Endothelial cell of umbilical vein (primary cell): ENCODE data around the gene ZNF529. TPM values are rescaled to one million over a fixed set of nuclear protein-coding genes. Genes with fewer than 3 reads are reported as not detected.

Experiments used
- BruUV-seq: library from RNA; stranded (reverse); fragments of 400-500 nt; replicated peaks from 2 replicates; lab custom pipeline; 2021; lab: Mats Ljungman, UMichigan
- CTCF ChIA-PET: fragments of 300-600, 350-600 bp; sonication (Branson Sonifier 250); formaldehyde crosslinking; loops from one replicate; lab custom pipeline; 2021; ENCODE audit warnings: antibody characterized with exemption, inconsistent platforms; lab: Charles Lee
- POLR2A ChIA-PET: fragments of 300-600, 350-600 bp; sonication (Branson Sonifier 250); formaldehyde crosslinking; loops from one replicate; lab custom pipeline; 2021; ENCODE audit warnings: antibody characterized with exemption, inconsistent platforms; lab: Charles Lee
- DNase-seq: peaks from one replicate; pipeline ENCODE4 v3.0.0-alpha.2; 2011; ENCODE audit warnings: low read depth, low spot score
- FAIRE-seq: peaks from 2 replicates; lab custom pipeline; 2011; peaks lifted over from hg19 to GRCh38; lab: Jason Lieb, UNC
- H2AFZ ChIP-seq: 2 replicates; pipeline ENCODE4 v1.6.0; 2012; ENCODE audit warnings: low read depth, low read length, control low read depth, inconsistent platforms
- H3K27ac ChIP-seq: 2 replicates; pipeline ENCODE4 v1.5.1; 2011; ENCODE audit warnings: low read depth, mild to moderate bottlenecking, control low read depth, low read length, moderate library complexity; ENCODE audit not compliant: insufficient read depth
- H3K27me3 ChIP-seq, 2 experiments: 2 replicates each; pipeline versions ENCODE4 v1.6.0 to v1.6.1; 2011; ENCODE audit warnings: low read length in 2 of 2, mixed read lengths in 1 of 2; ENCODE audit not compliant: control insufficient read depth in 2 of 2, insufficient read depth in 2 of 2
- H3K36me3 ChIP-seq, 2 experiments: 2 replicates in 1 of 2; 3 replicates in 1 of 2; pipeline ENCODE4 v1.5.1; 2011; ENCODE audit warnings: low read length in 2 of 2, mild to moderate bottlenecking in 1 of 2, moderate library complexity in 1 of 2; ENCODE audit not compliant: control insufficient read depth in 2 of 2, insufficient read depth in 2 of 2; ENCODE audit errors: extremely low read depth in 1 of 2
- H3K4me1 ChIP-seq: 3 replicates; pipeline ENCODE4 v1.5.1; 2011; ENCODE audit warnings: mild to moderate bottlenecking, low read length; ENCODE audit not compliant: control insufficient read depth, insufficient read depth; ENCODE audit errors: extremely low read depth
- H3K4me2 ChIP-seq: 2 replicates; pipeline ENCODE4 v1.6.1; 2011; ENCODE audit warnings: low read length, control low read depth, mixed read lengths; ENCODE audit not compliant: insufficient read depth
- H3K4me3 ChIP-seq, 3 experiments: fragments of 200-600 bp in 1 of 3; sonication (generic), shearing (Covaris generic) in 1 of 3; replicated peaks in 1 of 3; 2 replicates each; pipeline ENCODE4 v1.5.1; 2011 to 2016; ENCODE audit warnings: control low read depth in 3 of 3, low read length in 3 of 3, mild to moderate bottlenecking in 2 of 3, inconsistent platforms in 1 of 3, low read depth in 1 of 3, moderate library complexity in 1 of 3; ENCODE audit not compliant: insufficient read depth in 1 of 3
- H3K79me2 ChIP-seq: 2 replicates; pipeline ENCODE4 v1.6.0; 2012; ENCODE audit warnings: low read length, inconsistent platforms; ENCODE audit not compliant: control insufficient read depth, insufficient read depth
- H3K9ac ChIP-seq: replicated peaks from 2 replicates; pipeline ENCODE3; 2011; ENCODE audit warnings: low read length, control low read depth; ENCODE audit not compliant: insufficient read depth; ENCODE audit errors: extremely low read depth
- H3K9me1 ChIP-seq: replicated peaks from 3 replicates; pipeline ENCODE4 v1.6.0; 2011; ENCODE audit warnings: mild to moderate bottlenecking, low read length; ENCODE audit not compliant: control insufficient read depth, insufficient read depth; ENCODE audit errors: extremely low read depth
- H3K9me3 ChIP-seq: replicated peaks from 2 replicates; pipeline ENCODE4 v1.5.1; 2012; ENCODE audit warnings: low read length, inconsistent platforms; ENCODE audit not compliant: control insufficient read depth, insufficient read depth
- H4K20me1 ChIP-seq: replicated peaks from 2 replicates; pipeline ENCODE3; 2011; ENCODE audit warnings: mild to moderate bottlenecking, low read length; ENCODE audit not compliant: control insufficient read depth, insufficient read depth; ENCODE audit errors: extremely low read depth
- CTCF ChIP-seq, 2 donors: IDR thresholded peaks; 1 replicate in 1 of 2; 2 replicates in 1 of 2; pipeline ENCODE4 v1.5.1; 2011; ENCODE audit warnings: low read length in 2 of 2, mild to moderate bottlenecking in 2 of 2, moderate library complexity in 2 of 2, control low read depth in 1 of 2, inconsistent platforms in 1 of 2, low read depth in 1 of 2; ENCODE audit not compliant: insufficient read depth in 1 of 2; ENCODE audit errors: extremely low read depth in 1 of 2
- EZH2 ChIP-seq: IDR thresholded peaks from 2 replicates; pipeline ENCODE4 v1.6.1; 2012; ENCODE audit warnings: borderline replicate concordance, low read depth, mild to moderate bottlenecking, moderate library complexity, low read length, inconsistent platforms; ENCODE audit not compliant: severe bottlenecking
- FOS ChIP-seq: IDR thresholded peaks from 2 replicates; pipeline ENCODE4 v1.6.1; 2011; ENCODE audit warnings: mild to moderate bottlenecking, low read length, moderate library complexity, borderline replicate concordance; ENCODE audit not compliant: insufficient read depth
- GATA2 ChIP-seq: IDR thresholded peaks from 2 replicates; pipeline ENCODE4 v1.7.0; 2011; ENCODE audit warnings: low read depth, mild to moderate bottlenecking, moderate library complexity, mixed read lengths, low read length; ENCODE audit not compliant: insufficient read length, insufficient read depth
- JUN ChIP-seq: IDR thresholded peaks from 2 replicates; pipeline ENCODE4 v1.6.1; 2011; ENCODE audit warnings: borderline replicate concordance, low read depth; ENCODE audit not compliant: insufficient read length, insufficient read depth
- MAX ChIP-seq: IDR thresholded peaks from 2 replicates; pipeline ENCODE4 v1.6.1; 2011; ENCODE audit not compliant: insufficient read depth, insufficient read length
- MYC ChIP-seq: IDR thresholded peaks from one replicate; pipeline ENCODE4 v1.6.1; 2011; ENCODE audit warnings: mild to moderate bottlenecking, low read depth, low read length
- POLR2A ChIP-seq: IDR thresholded peaks from 2 replicates; pipeline ENCODE4 v1.6.1; 2012; ENCODE audit warnings: low read depth, mild to moderate bottlenecking, control low read depth, low read length
- POLR2AphosphoS5 ChIP-seq: IDR thresholded peaks from 2 replicates; pipeline ENCODE4 v1.6.1; 2012; ENCODE audit warnings: low read depth, mild to moderate bottlenecking, control low read depth, low read length, moderate library complexity; ENCODE audit not compliant: insufficient read depth
- dilution Hi-C: fragments of 300-500 bp; cut with MboI; formaldehyde crosslinking; loops from one replicate; pipeline ENCODE4 v1.15.0; 2019; ENCODE audit warnings: low sequenced_read_pairs; ENCODE audit not compliant: extremely low pct_ligation_motif_present
- intact Hi-C: fragments of 100-400 bp; cut with micrococcal nuclease; formaldehyde crosslinking; loops from one replicate; pipeline ENCODE4 v1.10.0; 2022
- polyA plus RNA-seq, 4 experiments: library from polyadenylated mRNA; depleted of rRNA in 3 of 4; stranded (reverse) in 3 of 4; unstranded in 1 of 4; fragments of >200 nt; gene quantifications; 2 replicates each; pipeline versions ENCODE4 v1.2.1 to v1.2.3, GENCODE V29; 2011 to 2012; ENCODE audit warnings: missing spikeins in 1 of 4
- total RNA-seq: library from RNA; stranded (reverse); gene quantifications from 2 replicates; pipeline ENCODE4 v1.2.3, GENCODE V29; 2021

The ZNF529 gene
- total and polyA plus RNA-seq, 2 donors (not counting 3 experiments of a cell fraction or from before 2014, with no cell fraction given) = 4.9 to 8.4 TPM

- H3K4me3 ChIP-seq = no peak overlapping the region
- peaks cover 3 to 6% of the 10 kb centered on the region in 2 experiments for H3K36me3 ChIP-seq
- H4K20me1 ChIP-seq = no peaks in the 10 kb centered on the region
- no peak for DNase-seq
- ChIA-PET CTCF (no interaction called here), POLR2A (no interaction called here)
- H3K9me1 ChIP-seq = no peaks in the 10 kb centered on the region
- H3K9me3 ChIP-seq = peaks cover 2% of the 10 kb centered on the region
- H3K4me1 ChIP-seq = peaks cover 9% of the 10 kb centered on the region
- no peaks in the 10 kb centered on the region for H3K27me3 ChIP-seq
- FAIRE-seq = no peak
- H3K27ac ChIP-seq = no peak overlapping the region
- dilution Hi-C loops (no loop called here), intact Hi-C loops (loop anchor here (10.0 kb wide), 1 partner anchor 550 kb away; the partner anchor contains the start of gene ZNF420)
- H3K79me2 ChIP-seq = peaks cover 26% of the 10 kb centered on the region
- H3K9ac ChIP-seq = no peak overlapping the region
- no peak overlapping the region for H3K4me2 ChIP-seq
- H2AFZ ChIP-seq = no peak overlapping the region
- no TSS peak for BruUV-seq
- TF ChIP-seq EZH2 (no peak), GATA2 (no peak), MYC (no peak), POLR2AphosphoS5 (no peak), CTCF (IDR thresholded peaks at IDR 0.05; ENCODE audit: extremely low read depth in 1 of 2, insufficient read depth in 1 of 2, low read depth in 1 of 2, low read length in 2 of 2) (no peak), JUN (no peak), FOS (no peak), POLR2A (no peak), MAX (no peak)
Measured at GRCh38 chr19:36524617-36525016, 48.5 kb downstream of the ZNF529 start.
